Stomach smooth muscle (tissue), 2 donors: ENCODE results near the gene HTR2C.
"Not testable (repeated sequence)": the region's sequence is repeated elsewhere in the genome, so short reads cannot be mapped to it uniquely, and the experiment has no call there.

Experiments used
- H3K27ac ChIP-seq: one replicate; pipeline ENCODE4 v1.7.0; 2013; ENCODE audit warnings: mild to moderate bottlenecking, low read length, inconsistent platforms
- H3K27me3 ChIP-seq, 2 donors: one replicate each; pipeline ENCODE4 v1.7.0; 2013; ENCODE audit warnings: low read length in 2 of 2; ENCODE audit not compliant: insufficient read depth in 2 of 2, control insufficient read depth in 1 of 2
- H3K36me3 ChIP-seq, 2 donors: one replicate each; pipeline ENCODE4 v1.7.0; 2013; ENCODE audit warnings: low read length in 2 of 2; ENCODE audit not compliant: control insufficient read depth in 2 of 2, insufficient read depth in 2 of 2
- H3K4me1 ChIP-seq: one replicate; pipeline ENCODE4 v1.7.0; 2013; ENCODE audit warnings: low read length; ENCODE audit not compliant: control insufficient read depth, insufficient read depth
- H3K4me3 ChIP-seq, 2 donors: one replicate each; pipeline ENCODE4 v1.7.0; 2013; ENCODE audit warnings: low read length in 2 of 2
- H3K9ac ChIP-seq, 2 donors: one replicate each; pipeline ENCODE4 v1.7.0; 2013; ENCODE audit warnings: low read length in 2 of 2, mild to moderate bottlenecking in 1 of 2
- H3K9me3 ChIP-seq, 2 donors: one replicate each; pipeline ENCODE4 v1.7.0; 2013; ENCODE audit warnings: low read length in 2 of 2; ENCODE audit not compliant: control insufficient read depth in 2 of 2
- donor health status: healthy.
- donor health status: Pancreatic carcinoma.

HTR2C gene

DNA sequence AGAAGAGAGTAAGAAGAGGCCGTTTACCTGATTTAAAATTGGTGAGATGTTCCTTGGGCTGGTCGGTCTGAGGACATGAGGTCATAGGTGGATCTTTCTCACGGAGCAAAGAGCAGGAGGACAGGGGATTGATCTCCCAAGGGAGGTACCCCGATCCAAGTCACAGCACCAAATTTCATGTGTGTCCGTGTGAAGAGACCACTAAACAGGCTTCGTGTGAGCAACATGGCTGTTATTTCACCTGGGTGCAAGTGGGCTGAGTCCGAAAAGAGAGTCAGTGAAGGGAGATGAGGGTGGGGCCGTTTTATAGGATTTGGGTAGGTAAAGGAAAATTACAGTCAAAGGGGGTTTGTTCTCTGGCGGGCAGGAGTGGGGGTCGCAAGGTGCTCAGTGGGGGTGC is 22.7 kb downstream of the HTR2C start:
- not testable (repeated sequence) for H3K9me3 ChIP-seq, H3K4me3 ChIP-seq, H3K9ac ChIP-seq, H3K27ac ChIP-seq, H3K4me1 ChIP-seq, H3K27me3 ChIP-seq, H3K36me3 ChIP-seq

DNA sequence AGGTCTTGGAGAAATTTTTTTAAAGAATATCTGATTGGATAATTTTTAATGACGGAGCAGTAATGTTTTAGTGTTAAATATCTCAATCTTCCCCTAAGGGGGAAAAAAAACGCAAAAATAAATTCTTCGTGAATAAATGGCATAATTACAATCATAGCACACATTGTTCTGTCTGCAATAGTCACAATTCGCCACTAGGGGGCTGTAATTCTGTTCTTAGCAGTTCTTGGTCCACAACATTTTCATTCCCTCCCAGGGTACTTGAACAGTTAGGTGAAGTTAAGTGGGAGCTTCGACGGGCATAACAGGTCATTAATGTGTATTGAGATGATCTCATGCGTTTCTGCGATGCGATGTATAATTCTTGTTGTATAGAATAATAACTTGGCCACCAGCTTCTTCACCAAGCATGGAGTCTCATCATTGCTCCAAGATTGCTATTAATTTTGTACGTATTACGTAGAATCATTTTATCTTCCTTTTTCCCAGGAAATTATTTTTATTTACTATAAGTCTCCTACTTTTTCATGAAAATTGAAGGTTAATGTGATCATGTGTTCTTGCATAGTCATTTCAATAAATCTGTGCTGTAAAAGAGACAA is 27.2 kb downstream of the HTR2C start:
- no peak overlapping the region for H3K9ac ChIP-seq
- H3K4me1 ChIP-seq, result no peaks in the 10 kb centered on the region
- H3K9me3 ChIP-seq, result no peaks in the 10 kb centered on the region
- no peaks in the 10 kb centered on the region for H3K27me3 ChIP-seq
- no peaks in the 10 kb centered on the region for H3K36me3 ChIP-seq
- H3K4me3 ChIP-seq, result no peak overlapping the region
- H3K27ac ChIP-seq, result no peak overlapping the region

DNA sequence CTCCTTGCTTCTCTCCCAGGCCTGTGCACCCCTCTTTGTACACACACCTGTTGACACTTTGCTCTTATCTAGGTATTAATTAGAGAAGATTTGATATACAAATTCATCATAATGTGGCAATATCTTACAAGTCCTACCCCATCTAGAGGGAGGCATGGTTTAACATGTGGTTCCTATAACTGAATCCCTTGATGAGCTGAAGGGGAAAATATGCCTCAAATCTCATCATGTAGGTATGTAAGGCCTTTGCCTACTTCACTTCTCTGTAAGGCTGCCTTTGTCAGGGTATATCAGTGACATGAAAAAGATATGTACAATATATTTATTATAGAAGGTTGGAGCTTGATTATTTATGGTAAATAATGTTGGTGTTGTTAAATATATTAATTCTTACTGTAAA is 31.9 kb downstream of the HTR2C start:
- Histone ChIP-seq H3K4me3 (no peak overlapping the region), H3K4me1 (no peaks in the 10 kb centered on the region), H3K27me3 (no peaks in the 10 kb centered on the region), H3K9ac (no peak overlapping the region), H3K36me3 (no peaks in the 10 kb centered on the region), H3K27ac (no peak overlapping the region), H3K9me3 (no peaks in the 10 kb centered on the region)

GRCh38 chrX:114619874-114620273 is 36.0 kb downstream of the HTR2C start:
- Histone ChIP-seq H3K4me3 (no peak overlapping the region), H3K9me3 (no peaks in the 10 kb centered on the region), H3K4me1 (no peaks in the 10 kb centered on the region), H3K27me3 (no peaks in the 10 kb centered on the region), H3K27ac (no peak overlapping the region), H3K9ac (no peak overlapping the region), H3K36me3 (no peaks in the 10 kb centered on the region)

DNA sequence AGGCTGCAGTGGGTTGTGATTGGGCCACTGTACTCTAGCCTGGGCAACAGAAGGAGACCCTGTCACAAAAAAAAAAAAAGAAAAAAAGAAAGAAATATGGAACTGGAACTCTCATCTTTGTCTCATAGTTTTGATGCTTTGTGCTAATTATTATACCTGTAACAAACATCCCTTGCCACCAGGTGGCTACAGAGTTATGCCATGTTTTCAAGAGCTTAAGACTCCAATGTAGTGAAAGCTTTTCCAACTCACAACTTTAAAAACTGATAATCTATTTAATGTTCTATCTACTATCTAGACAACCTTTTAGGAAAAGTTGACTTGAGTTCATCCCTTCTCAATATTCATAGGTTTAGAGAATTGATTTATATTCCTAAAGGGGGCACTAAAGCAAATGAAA is 42.4 kb downstream of the HTR2C start:
- Histone ChIP-seq H3K4me1 (no peaks in the 10 kb centered on the region), H3K4me3 (no peak overlapping the region), H3K36me3 (no peaks in the 10 kb centered on the region), H3K27ac (no peak overlapping the region), H3K9ac (no peak overlapping the region), H3K9me3 (no peaks in the 10 kb centered on the region), H3K27me3 (no peaks in the 10 kb centered on the region)

DNA sequence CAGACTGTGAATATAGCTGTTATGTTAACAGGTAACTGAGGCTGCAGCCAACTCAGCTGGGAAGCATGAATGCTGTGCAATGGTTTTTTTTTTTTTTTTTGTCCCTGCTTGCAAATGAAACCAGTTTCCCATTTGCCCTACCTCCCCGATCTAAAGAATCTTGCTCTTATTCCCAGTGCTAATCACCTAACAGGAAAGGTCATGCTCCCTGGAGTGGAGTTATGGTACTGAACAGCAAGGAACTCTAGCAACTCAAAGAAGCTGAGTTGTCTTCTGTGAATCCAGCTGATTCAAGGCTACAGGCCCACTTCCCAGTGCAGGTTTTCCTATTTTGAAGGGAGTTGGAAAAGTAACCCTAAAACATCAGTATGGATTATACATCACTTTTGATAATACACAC is 52.1 kb downstream of the HTR2C start:
- no peak overlapping the region for H3K27ac ChIP-seq

GRCh38 chrX:114650351-114650750 is 66.5 kb downstream of the HTR2C start:
- Histone ChIP-seq H3K27ac (no peak overlapping the region), H3K4me1 (no peaks in the 10 kb centered on the region), H3K4me3 (no peak overlapping the region), H3K36me3 (no peaks in the 10 kb centered on the region), H3K27me3 (no peaks in the 10 kb centered on the region), H3K9ac (no peak overlapping the region), H3K9me3 (no peaks in the 10 kb centered on the region)

More for the DNA sequence above, 52.1 kb downstream of the HTR2C start:
- no peaks in the 10 kb centered on the region for H3K36me3 ChIP-seq
- no peaks in the 10 kb centered on the region for H3K9me3 ChIP-seq
- no peak overlapping the region for H3K4me3 ChIP-seq
- no peaks in the 10 kb centered on the region for H3K4me1 ChIP-seq
- no peak overlapping the region for H3K9ac ChIP-seq
- H3K27me3 ChIP-seq, result no peaks in the 10 kb centered on the region

- Histone ChIP-seq H3K9me3 (no peaks in the 10 kb centered on the region), H3K4me1 (no peaks in the 10 kb centered on the region), H3K36me3 (no peaks in the 10 kb centered on the region), H3K27me3 (no peaks in the 10 kb centered on the region), H3K9ac (no peak overlapping the region), H3K4me3 (no peak overlapping the region), H3K27ac (no peak overlapping the region)
These were observed 91.5 kb downstream of the HTR2C start for GRCh38 chrX:114675365-114675764.

DNA sequence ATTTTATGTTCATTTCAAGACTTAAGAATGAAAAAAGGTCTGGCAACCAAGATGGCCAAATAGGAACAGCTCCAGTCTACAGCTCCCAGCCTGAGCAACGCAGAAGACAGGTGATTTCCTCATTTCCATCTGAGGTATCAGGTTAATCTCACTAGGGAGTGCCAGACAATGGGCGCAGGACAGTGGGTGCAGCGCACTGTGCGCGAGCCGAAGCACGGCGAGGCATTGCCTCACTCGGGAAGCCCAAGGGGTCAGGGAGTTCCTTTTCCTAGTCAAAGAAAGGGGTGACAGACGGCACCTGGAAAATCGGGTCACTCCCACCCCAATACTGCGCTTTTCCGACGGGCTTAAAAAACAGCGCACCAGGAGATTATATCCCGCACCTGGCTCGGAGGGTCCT is 116.6 kb downstream of the HTR2C start:
- not testable (repeated sequence) for H3K27ac ChIP-seq, H3K9ac ChIP-seq, H3K4me1 ChIP-seq, H3K36me3 ChIP-seq, H3K4me3 ChIP-seq, H3K27me3 ChIP-seq, H3K9me3 ChIP-seq

DNA sequence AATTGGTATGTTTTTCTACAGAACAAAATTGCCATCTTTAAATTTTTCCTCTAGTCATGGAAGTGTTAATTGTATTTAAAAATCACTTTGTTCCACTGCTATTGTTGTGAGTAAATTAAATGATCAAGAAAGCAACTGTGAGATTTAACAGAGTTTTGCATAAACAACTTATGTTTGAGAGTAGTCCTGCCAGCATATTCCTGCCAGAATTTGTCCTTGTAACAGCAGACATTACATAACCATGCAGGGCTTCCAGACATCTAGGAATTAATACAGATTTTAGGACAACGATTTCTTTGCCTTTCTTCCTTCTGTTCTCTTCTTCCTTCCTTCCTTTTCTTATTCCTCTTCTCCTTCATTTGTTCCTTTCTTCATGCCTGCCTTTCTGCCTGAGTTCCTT is 125.5 kb downstream of the HTR2C start:
- H3K9me3 ChIP-seq, result no peaks in the 10 kb centered on the region
- H3K9ac ChIP-seq, result no peak overlapping the region
- no peak overlapping the region for H3K27ac ChIP-seq
- no peaks in the 10 kb centered on the region for H3K4me1 ChIP-seq
- H3K27me3 ChIP-seq, result no peaks in the 10 kb centered on the region
- no peak overlapping the region for H3K4me3 ChIP-seq
- H3K36me3 ChIP-seq, result no peaks in the 10 kb centered on the region

DNA sequence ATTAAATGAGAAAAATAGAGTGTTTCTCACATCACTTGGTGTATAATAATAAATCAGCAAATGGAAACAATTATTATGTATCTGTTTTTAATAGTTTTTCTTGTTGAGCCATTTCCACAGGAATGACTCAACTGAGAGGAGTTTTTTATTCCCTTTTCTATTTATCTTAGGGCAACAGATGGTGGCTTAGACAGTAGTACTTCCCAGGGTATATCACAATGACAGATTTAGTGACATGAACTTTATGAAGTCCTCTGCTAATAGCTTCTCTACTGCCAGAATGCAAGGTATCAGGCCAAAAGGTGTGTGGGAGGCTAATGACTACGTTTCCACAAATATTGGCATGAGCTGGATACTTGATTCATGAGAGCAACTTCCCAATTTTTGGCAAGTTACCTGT is 126.7 kb downstream of the HTR2C start:
- Histone ChIP-seq H3K27me3 (no peaks in the 10 kb centered on the region), H3K4me3 (no peak overlapping the region), H3K9me3 (no peaks in the 10 kb centered on the region), H3K9ac (no peak overlapping the region), H3K4me1 (no peaks in the 10 kb centered on the region), H3K27ac (no peak overlapping the region), H3K36me3 (no peaks in the 10 kb centered on the region)
